IMR-90 (cell line): ENCODE measurements around the gene HACL1.

Experiments used
- BHLHE40 ChIP-seq: fragments of 150-350 bp; IDR thresholded peaks from 2 replicates; pipeline ENCODE4 v1.6.1; 2016; ENCODE audit warnings: mild to moderate bottlenecking, low read depth, low read length
- CEBPB ChIP-seq: IDR thresholded peaks from 2 replicates; pipeline ENCODE4 v1.6.1; 2012; ENCODE audit warnings: low read depth, low read length, improper control_type of control experiment
- CHD1 ChIP-seq: IDR thresholded peaks from 2 replicates; pipeline ENCODE4 v1.6.1; 2012; ENCODE audit warnings: low read depth, low read length, improper control_type of control experiment
- CTCF ChIP-seq: conservative IDR thresholded peaks from 2 replicates; pipeline ENCODE4 v1.5.1; 2012; ENCODE audit warnings: mild to moderate bottlenecking, low read depth, low read length, improper control_type of control experiment
- MXI1 ChIP-seq: IDR thresholded peaks from 2 replicates; pipeline ENCODE4 v1.6.1; 2012; ENCODE audit warnings: low read depth, mild to moderate bottlenecking, low read length, moderate library complexity, borderline replicate concordance
- POLR2A ChIP-seq: IDR thresholded peaks from 2 replicates; pipeline ENCODE4 v1.6.1; 2012; ENCODE audit warnings: mild to moderate bottlenecking, low read depth, low read length
- RAD21 ChIP-seq: IDR thresholded peaks from 2 replicates; pipeline ENCODE4 v1.6.1; 2012; ENCODE audit warnings: low read length, improper control_type of control experiment
- RCOR1 ChIP-seq: IDR thresholded peaks from 2 replicates; pipeline ENCODE4 v1.6.1; 2012; ENCODE audit warnings: mild to moderate bottlenecking, low read length, improper control_type of control experiment; ENCODE audit not compliant: insufficient replicate concordance
- RFX5 ChIP-seq: IDR thresholded peaks from 2 replicates; pipeline ENCODE4 v1.8.0; 2012; ENCODE audit warnings: low read depth, mild to moderate bottlenecking, low read length, moderate library complexity
- SMC3 ChIP-seq: fragments of 150-350 bp; IDR thresholded peaks from 2 replicates; pipeline ENCODE4 v1.6.1; 2016; ENCODE audit warnings: low read depth, mild to moderate bottlenecking, antibody characterized with exemption, low read length, moderate library complexity
- TF ChIP-seq, protein P1 (sequence below): fragments of 150-350 bp; IDR thresholded peaks from 2 replicates; pipeline ENCODE4 v1.6.1; 2017; ENCODE audit warnings: mild to moderate bottlenecking, antibody characterized with exemption, low read length, low read depth

DNA sequence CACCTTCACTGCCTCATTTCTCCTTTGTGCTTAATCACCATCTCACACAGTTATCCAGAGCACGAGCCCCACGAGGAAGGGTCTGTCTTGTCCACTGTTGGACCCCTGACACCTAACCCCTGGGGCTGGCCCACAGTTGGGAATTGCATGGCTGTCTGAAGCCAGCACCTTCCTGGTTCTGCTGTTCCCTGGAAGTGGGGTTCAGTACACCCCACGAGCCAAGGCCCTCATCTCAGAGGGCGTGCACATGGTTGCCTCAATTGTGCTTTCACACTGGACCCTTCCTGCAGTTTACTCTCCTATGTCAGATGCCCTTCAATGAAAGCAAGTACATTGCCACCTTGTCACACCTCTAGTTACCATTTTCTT lies 30.8 kb upstream of the HACL1 start:
- no peak for TF ChIP-seq BHLHE40
- TF ChIP-seq CEBPB = no peak
- TF ChIP-seq CTCF = no peak
- TF ChIP-seq POLR2A = no peak
- TF ChIP-seq RAD21 = no peak
- TF ChIP-seq, protein P1, sequence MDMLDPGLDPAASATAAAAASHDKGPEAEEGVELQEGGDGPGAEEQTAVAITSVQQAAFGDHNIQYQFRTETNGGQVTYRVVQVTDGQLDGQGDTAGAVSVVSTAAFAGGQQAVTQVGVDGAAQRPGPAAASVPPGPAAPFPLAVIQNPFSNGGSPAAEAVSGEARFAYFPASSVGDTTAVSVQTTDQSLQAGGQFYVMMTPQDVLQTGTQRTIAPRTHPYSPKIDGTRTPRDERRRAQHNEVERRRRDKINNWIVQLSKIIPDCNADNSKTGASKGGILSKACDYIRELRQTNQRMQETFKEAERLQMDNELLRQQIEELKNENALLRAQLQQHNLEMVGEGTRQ = no peak
- no peak for TF ChIP-seq MXI1
- no peak for TF ChIP-seq SMC3
- no peak for TF ChIP-seq RCOR1
- no peak for TF ChIP-seq CHD1
- no peak for TF ChIP-seq RFX5
